Cardiac ventricle fibroblast (primary cell): ENCODE results near the gene SPATA21. TPM values are rescaled to one million over a fixed set of nuclear protein-coding genes. Genes with fewer than 3 reads are reported as not detected.

Source experiments
- total RNA-seq: library from RNA; depleted of rRNA; stranded (reverse); fragments of >200 nt; gene quantifications from 2 replicates; pipeline ENCODE4 v1.2.3, GENCODE V29; 2015

SPATA21 gene, protein sequence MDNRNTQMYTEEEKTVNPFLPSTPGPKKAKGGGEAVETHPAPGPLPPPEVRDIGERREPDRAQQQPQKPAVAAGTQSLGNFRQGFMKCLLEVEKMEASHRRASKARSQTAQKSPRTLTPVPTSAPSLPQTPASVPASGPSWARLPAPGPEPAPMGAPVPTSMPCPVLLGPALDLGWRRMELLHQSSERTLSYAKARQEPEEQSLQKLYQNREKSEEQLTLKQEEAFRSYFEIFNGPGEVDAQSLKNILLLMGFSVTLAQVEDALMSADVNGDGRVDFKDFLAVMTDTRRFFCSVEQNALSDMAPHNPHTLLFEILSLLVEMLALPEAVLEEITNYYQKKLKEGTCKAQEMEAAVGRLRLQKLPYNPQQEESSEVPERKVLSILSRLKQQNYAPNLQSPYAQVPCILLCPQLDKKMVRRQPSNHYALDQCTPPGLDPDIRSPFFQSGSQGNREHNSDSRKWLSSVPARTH
- total RNA-seq, result not detected in 2 replicates

DNA sequence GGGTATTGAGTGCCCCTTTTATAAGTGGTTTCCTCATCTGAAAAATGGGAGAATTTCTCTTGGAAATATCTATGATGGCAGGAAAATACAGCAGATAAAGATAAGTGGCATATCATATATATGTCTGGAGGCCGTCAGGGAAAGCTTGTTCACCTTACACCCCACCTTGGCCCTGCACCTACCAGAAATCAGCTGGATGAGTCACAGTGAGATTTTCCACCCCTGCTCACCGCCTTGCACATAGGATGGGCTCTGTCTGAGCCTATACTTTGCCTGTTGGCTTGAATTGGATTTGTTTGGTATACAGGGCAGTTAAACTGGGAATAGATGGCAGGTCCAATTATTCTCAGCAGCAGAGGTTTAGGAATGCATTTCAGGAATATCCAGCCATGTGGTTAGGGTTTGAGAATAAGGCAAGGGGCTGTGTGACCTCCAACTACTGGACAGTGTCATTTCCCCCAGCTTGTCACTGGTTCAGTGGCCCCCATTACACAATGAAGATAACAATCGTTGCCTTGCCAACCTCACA is at the start of gene SPATA21:
Gene SPATA21, minus strand, starts transcription at position 479 of the 529 bp plus-strand sequence. CDS start 6,053 bp downstream, outside the sequence.

DNA sequence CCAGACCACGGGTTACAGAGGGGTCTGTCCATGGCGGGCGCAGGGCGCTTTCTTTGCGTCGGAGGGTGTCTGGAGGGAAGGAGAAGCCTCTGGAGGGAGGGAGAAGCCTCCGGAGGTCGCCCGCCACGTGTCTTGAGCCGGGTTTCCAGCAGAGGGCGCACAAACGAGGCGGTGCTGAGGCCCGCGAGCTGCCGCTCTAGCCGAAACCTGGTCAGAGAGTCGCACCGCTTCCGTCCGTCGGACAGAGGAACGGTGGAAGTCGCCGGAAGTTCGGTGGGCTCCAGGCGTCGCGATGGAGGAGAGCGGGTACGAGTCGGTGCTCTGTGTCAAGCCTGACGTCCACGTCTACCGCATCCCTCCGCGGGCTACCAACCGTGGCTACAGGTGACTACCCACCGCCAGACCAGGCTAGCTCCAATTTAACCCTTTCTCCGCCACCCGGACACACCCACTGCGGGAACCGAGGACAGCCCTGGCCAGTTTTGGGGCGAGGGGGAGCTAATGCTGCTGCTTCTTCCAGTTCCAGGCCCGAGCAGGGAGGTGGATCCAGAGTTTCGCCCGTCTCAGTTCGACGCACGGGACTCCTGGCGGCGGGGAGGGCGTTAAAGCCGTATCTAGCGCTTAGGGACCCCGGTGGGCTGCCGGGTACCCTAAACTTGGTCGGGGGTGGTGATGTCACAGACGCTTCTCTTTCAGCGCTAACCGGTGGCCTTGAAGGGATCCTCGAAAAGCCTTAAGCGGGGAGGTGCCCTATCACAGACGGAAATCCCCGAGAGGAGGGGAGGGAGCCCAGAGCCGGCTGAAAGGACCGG is 3.5 kb upstream of the SPATA21 start, which contains the start of gene NECAP2:
Gene NECAP2, plus strand, starts transcription at position 255 of the 812 bp plus-strand sequence. Its CDS starts 38 bp downstream, at position 293.

DNA sequence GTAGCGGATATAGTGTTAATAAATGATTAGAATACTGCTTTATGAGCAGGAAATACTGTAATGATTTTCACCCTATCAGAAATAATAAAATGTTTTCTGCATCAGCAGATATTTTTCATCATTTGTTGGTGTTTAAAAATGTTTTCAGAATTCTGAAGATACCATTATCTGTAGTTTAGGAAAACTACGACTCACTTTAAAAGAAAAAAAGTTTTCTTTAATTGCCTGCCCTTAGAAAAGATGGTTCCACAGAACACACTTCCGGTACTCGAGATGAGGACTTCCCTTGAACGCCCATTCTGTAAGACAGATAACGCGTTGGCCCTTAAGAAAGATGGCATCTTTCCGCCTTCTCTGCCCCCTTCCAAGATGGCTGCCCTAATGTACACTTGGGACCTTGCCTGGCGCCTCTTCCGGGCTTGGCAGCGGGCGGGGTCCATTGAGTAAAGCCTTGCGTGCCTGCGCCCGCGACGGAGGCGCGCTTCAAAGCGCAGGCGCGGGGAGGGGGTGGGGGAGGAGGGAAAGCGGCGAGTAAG is 70.4 kb downstream of the SPATA21 start, which contains the start of gene SZRD1:
Gene SZRD1, plus strand, starts transcription at position 521 of the 536 bp plus-strand sequence. CDS start 16 bp downstream, outside the sequence.

DNA sequence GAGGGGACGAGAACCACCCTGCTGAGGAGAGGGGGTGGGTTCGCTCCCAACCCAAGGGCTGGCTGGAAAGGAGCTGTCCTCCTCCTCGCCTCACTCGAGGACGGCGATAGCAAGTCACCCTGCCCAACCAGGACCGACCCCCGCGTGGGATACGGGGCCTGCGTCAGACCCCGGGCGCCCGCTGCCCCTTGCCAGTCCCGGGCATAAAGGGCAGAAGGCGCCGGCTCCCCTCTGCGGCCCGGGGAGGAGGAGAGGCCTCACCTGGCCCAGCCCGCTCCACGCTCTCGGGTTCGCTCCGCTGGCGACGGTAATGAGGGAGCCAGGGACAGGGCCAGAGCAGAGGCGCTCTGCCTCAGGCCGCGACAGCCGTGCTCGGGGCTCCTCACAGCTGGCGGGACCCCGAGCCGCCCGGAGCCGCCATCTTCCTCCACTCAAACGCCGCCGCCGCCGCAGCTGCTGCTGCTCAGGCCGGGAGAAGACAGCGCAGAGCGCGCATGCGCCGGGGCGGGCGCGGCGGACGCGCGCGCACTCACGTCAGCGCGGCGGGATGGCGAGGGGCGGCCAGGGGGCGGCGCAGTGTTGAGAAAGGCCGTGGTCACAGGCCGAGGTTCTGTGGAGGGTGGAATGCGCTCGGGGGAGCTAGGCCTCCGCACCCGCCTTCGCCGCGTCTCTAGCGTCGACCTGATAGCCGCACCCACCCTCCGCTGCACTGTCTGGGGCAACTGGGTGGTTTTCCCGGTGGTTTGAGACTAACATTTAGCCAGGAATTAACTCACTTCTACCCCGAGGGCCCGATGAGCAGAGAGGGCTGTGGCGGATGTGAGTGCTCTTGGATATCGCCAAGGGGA is 85.0 kb downstream of the SPATA21 start, which contains the start of gene FBXO42:
Gene FBXO42, minus strand, starts transcription at position 487 of the 848 bp plus-strand sequence. CDS start 37,062 bp downstream, outside the sequence.

Other genes starting within 250 kb of the SPATA21 start
- 11.7 and 11.9 TPM in 2 replicates for gene ARHGEF19, start 224.8 kb downstream of the SPATA21 start, total RNA-seq
- gene CPLANE2, start 200.2 kb downstream of the SPATA21 start, total RNA-seq, result 1.6 and 2.9 TPM in 2 replicates
- gene FBXO42, start 84.9 kb downstream of the SPATA21 start, total RNA-seq, result 10.2 and 21.9 TPM in 2 replicates
- 78.3 and 78.5 TPM in 2 replicates for gene SZRD1, start 70.2 kb downstream of the SPATA21 start, total RNA-seq
- 49.8 and 53.7 TPM in 2 replicates for gene NECAP2, start 3.3 kb upstream of the SPATA21 start, total RNA-seq
- under 0.01 TPM in 2 replicates for gene RNU1-1, start 76.9 kb upstream of the SPATA21 start, total RNA-seq
- 22.7 and 27.6 TPM in 2 replicates for gene NBPF1, start 176.1 kb upstream of the SPATA21 start, total RNA-seq
- gene RNU1-3, start 229.5 kb upstream of the SPATA21 start, total RNA-seq, result under 0.01 TPM in 2 replicates